SK-N-SH treated with all-trans-retinoic acid at 6 μM for 48 hours (cell line): Measurements from ENCODE around the gene RIMBP3C.

Source experiments
- ESRRG ChIP-seq: fragments of 250-450 bp; sonication (Bioruptor Pico); IDR thresholded peaks from 2 replicates; pipeline ENCODE4 v1.6.1; 2021; ENCODE audit warnings: mild to moderate bottlenecking
- ISL1 ChIP-seq: fragments of 250-450 bp; sonication (Bioruptor Pico); IDR thresholded peaks from 2 replicates; pipeline ENCODE4 v2.1.2; 2022; ENCODE audit warnings: mild to moderate bottlenecking, moderate library complexity
- RARB ChIP-seq: fragments of 250-450 bp; sonication (Bioruptor Pico); IDR thresholded peaks from 2 replicates; pipeline ENCODE4 v1.8.0; 2021; ENCODE audit warnings: mild to moderate bottlenecking, moderate library complexity
- TF ChIP-seq, protein P1 (sequence below): fragments of 250-450 bp; sonication (Bioruptor Pico); IDR thresholded peaks from 2 replicates; pipeline ENCODE4 v1.5.0; 2020; ENCODE audit warnings: mild to moderate bottlenecking, moderate library complexity
- TF ChIP-seq, protein P2 (sequence below): fragments of 250-450 bp; sonication (Bioruptor Pico); IDR thresholded peaks from 2 replicates; pipeline ENCODE4 v1.8.0; 2020; ENCODE audit warnings: mild to moderate bottlenecking, moderate library complexity, borderline replicate concordance
- TF ChIP-seq, protein P3 (sequence below): fragments of 250-450 bp; sonication (Bioruptor Pico); IDR thresholded peaks from 2 replicates; pipeline ENCODE4 v1.5.1; 2020; ENCODE audit warnings: low read depth, mild to moderate bottlenecking, moderate library complexity
- TF ChIP-seq, protein P4 (sequence below): fragments of 250-450 bp; sonication (Bioruptor Pico); IDR thresholded peaks from 2 replicates; pipeline ENCODE4 v1.8.0; 2021; ENCODE audit warnings: low read depth, mild to moderate bottlenecking, moderate library complexity, borderline replicate concordance
- TF ChIP-seq, protein P5 (sequence below): fragments of 250-450 bp; sonication (Bioruptor Pico); IDR thresholded peaks from 2 replicates; pipeline ENCODE4 v1.5.1; 2021; ENCODE audit warnings: mild to moderate bottlenecking, moderate library complexity

DNA sequence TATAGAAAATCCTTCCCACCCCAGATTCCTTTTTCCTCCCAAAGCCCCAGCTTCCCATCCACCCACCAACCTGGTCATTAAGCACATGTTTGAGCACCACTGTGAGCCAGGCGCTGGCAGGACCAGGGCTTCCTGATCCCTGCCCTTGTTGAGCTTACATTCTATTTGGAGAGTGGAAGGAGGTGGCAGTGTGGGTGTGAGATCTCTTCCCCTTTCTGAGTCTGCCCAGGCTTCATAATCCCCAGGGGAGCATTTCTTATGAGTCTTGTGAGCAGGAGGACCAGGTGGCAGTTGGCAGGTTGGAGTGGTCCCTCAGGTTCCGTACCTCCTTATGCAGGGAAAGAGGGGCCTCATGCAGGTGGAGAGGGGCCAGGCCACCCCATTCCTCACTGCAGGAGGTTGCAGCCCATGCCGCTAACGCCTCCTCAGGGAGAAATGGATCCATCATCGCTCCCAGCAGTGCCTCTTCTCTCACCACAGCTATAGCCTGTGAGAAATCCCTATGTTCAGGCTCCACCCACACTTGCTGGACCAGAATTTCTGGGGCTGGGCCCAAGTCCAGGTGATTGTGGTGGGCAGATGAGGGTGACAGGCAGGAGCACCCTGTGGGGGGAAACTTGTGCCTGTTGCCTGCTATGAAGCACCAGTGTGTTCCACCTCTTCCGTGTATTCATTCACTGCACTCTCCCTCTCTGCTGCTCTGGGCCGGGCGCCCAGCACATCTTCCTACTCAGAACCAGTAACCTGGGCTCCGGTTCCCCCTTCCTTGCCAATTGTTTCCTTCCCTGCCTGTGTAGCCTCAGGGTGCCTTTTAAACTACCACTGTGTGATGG lies 39.8 kb upstream of the RIMBP3C start:
- TF ChIP-seq, protein P1, sequence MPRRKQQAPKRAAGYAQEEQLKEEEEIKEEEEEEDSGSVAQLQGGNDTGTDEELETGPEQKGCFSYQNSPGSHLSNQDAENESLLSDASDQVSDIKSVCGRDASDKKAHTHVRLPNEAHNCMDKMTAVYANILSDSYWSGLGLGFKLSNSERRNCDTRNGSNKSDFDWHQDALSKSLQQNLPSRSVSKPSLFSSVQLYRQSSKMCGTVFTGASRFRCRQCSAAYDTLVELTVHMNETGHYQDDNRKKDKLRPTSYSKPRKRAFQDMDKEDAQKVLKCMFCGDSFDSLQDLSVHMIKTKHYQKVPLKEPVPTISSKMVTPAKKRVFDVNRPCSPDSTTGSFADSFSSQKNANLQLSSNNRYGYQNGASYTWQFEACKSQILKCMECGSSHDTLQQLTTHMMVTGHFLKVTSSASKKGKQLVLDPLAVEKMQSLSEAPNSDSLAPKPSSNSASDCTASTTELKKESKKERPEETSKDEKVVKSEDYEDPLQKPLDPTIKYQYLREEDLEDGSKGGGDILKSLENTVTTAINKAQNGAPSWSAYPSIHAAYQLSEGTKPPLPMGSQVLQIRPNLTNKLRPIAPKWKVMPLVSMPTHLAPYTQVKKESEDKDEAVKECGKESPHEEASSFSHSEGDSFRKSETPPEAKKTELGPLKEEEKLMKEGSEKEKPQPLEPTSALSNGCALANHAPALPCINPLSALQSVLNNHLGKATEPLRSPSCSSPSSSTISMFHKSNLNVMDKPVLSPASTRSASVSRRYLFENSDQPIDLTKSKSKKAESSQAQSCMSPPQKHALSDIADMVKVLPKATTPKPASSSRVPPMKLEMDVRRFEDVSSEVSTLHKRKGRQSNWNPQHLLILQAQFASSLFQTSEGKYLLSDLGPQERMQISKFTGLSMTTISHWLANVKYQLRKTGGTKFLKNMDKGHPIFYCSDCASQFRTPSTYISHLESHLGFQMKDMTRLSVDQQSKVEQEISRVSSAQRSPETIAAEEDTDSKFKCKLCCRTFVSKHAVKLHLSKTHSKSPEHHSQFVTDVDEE: no peak
- TF ChIP-seq RARB (CRISPR knock-in tag) (no peak), ESRRG (CRISPR knock-in tag) (no peak), ISL1 (CRISPR knock-in tag) (no peak)
- TF ChIP-seq, protein P2, sequence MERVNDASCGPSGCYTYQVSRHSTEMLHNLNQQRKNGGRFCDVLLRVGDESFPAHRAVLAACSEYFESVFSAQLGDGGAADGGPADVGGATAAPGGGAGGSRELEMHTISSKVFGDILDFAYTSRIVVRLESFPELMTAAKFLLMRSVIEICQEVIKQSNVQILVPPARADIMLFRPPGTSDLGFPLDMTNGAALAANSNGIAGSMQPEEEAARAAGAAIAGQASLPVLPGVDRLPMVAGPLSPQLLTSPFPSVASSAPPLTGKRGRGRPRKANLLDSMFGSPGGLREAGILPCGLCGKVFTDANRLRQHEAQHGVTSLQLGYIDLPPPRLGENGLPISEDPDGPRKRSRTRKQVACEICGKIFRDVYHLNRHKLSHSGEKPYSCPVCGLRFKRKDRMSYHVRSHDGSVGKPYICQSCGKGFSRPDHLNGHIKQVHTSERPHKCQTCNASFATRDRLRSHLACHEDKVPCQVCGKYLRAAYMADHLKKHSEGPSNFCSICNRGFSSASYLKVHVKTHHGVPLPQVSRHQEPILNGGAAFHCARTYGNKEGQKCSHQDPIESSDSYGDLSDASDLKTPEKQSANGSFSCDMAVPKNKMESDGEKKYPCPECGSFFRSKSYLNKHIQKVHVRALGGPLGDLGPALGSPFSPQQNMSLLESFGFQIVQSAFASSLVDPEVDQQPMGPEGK (CRISPR knock-in tag): no peak
- TF ChIP-seq, protein P3, sequence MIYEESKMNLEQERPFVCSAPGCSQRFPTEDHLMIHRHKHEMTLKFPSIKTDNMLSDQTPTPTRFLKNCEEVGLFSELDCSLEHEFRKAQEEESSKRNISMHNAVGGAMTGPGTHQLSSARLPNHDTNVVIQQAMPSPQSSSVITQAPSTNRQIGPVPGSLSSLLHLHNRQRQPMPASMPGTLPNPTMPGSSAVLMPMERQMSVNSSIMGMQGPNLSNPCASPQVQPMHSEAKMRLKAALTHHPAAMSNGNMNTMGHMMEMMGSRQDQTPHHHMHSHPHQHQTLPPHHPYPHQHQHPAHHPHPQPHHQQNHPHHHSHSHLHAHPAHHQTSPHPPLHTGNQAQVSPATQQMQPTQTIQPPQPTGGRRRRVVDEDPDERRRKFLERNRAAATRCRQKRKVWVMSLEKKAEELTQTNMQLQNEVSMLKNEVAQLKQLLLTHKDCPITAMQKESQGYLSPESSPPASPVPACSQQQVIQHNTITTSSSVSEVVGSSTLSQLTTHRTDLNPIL: no peak
- TF ChIP-seq, protein P4, sequence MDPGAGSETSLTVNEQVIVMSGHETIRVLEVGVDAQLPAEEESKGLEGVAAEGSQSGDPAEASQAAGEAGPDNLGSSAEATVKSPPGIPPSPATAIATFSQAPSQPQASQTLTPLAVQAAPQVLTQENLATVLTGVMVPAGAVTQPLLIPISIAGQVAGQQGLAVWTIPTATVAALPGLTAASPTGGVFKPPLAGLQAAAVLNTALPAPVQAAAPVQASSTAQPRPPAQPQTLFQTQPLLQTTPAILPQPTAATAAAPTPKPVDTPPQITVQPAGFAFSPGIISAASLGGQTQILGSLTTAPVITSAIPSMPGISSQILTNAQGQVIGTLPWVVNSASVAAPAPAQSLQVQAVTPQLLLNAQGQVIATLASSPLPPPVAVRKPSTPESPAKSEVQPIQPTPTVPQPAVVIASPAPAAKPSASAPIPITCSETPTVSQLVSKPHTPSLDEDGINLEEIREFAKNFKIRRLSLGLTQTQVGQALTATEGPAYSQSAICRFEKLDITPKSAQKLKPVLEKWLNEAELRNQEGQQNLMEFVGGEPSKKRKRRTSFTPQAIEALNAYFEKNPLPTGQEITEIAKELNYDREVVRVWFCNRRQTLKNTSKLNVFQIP (CRISPR knock-in tag): no peak
- TF ChIP-seq, protein P5, sequence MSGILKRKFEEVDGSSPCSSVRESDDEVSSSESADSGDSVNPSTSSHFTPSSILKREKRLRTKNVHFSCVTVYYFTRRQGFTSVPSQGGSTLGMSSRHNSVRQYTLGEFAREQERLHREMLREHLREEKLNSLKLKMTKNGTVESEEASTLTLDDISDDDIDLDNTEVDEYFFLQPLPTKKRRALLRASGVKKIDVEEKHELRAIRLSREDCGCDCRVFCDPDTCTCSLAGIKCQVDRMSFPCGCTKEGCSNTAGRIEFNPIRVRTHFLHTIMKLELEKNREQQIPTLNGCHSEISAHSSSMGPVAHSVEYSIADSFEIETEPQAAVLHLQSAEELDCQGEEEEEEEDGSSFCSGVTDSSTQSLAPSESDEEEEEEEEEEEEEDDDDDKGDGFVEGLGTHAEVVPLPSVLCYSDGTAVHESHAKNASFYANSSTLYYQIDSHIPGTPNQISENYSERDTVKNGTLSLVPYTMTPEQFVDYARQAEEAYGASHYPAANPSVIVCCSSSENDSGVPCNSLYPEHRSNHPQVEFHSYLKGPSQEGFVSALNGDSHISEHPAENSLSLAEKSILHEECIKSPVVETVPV (CRISPR knock-in tag): no peak
